HEK293 (cell line): ENCODE data around the gene ATP7A.

ENCODE experiments used
- CTCF ChIP-seq: fragments of 450-650 bp; formaldehyde crosslinking; IDR thresholded peaks from 2 replicates; pipeline ENCODE4 v1.5.1; 2016; ENCODE audit warnings: missing biosample characterization, missing genetic modification characterization
- KLF10 ChIP-seq: fragments of 450-650 bp; IDR thresholded peaks from 2 replicates; pipeline ENCODE4 v1.5.1; 2018; ENCODE audit warnings: missing biosample characterization, mild to moderate bottlenecking, missing genetic modification characterization
- SP7 ChIP-seq: fragments of 450-650 bp; formaldehyde crosslinking; IDR thresholded peaks from 2 replicates; pipeline ENCODE4 v1.5.1; 2016; ENCODE audit warnings: missing biosample characterization, missing genetic modification characterization
- ZNF280D ChIP-seq: fragments of 450-650 bp; formaldehyde crosslinking; IDR thresholded peaks from 2 replicates; pipeline ENCODE4 v1.5.1; 2016; ENCODE audit warnings: missing biosample characterization, missing genetic modification characterization
- ZNF776 ChIP-seq: fragments of 450-650 bp; formaldehyde crosslinking; IDR thresholded peaks from 2 replicates; pipeline ENCODE4 v1.5.0; 2017; ENCODE audit warnings: missing biosample characterization, missing genetic modification characterization, borderline replicate concordance

- TF ChIP-seq CTCF (tag by site-specific recombination) (no peak), ZNF776 (tag by site-specific recombination) (no peak), KLF10 (no peak), ZNF280D (no peak), SP7 (tag by site-specific recombination) (no peak)
Measured at GRCh38 chrX:77953708-77954107, 43.2 kb downstream of the ATP7A start.
